Mesenchymal stem cell (in vitro differentiated cells and primary cell): ENCODE results near the gene CDKN2B-AS1.

Source experiments
- DNase-seq: peaks from one replicate; pipeline ENCODE4 v3.0.0-alpha.2; 2013
- H2AFZ ChIP-seq: one replicate; pipeline ENCODE4 v1.6.1; 2013; ENCODE audit warnings: low read depth, mild to moderate bottlenecking, control low read depth, inconsistent platforms, low read length, moderate library complexity
- H2AK5ac ChIP-seq: 2 replicates; pipeline ENCODE4 v1.6.1; 2013; ENCODE audit warnings: low read length, moderate library complexity, mild to moderate bottlenecking, inconsistent platforms; ENCODE audit not compliant: severe bottlenecking
- H2BK120ac ChIP-seq: one replicate; pipeline ENCODE4 v1.6.1; 2013; ENCODE audit warnings: low read depth, mild to moderate bottlenecking, inconsistent platforms, low read length, moderate library complexity
- H2BK12ac ChIP-seq, 2 experiments: one replicate each; pipeline ENCODE4 v1.6.1; 2013; ENCODE audit warnings: inconsistent platforms in 2 of 2, low read length in 2 of 2, mild to moderate bottlenecking in 2 of 2, moderate library complexity in 2 of 2, control low read depth in 1 of 2
- H2BK15ac ChIP-seq: one replicate; pipeline ENCODE4 v1.6.1; 2013; ENCODE audit warnings: mild to moderate bottlenecking, low read depth, inconsistent platforms; ENCODE audit not compliant: poor library complexity, severe bottlenecking
- H2BK5ac ChIP-seq: 2 replicates; pipeline ENCODE4 v1.6.1; 2013; ENCODE audit warnings: low read depth, mild to moderate bottlenecking, low read length, control low read depth, inconsistent platforms; ENCODE audit not compliant: poor library complexity, severe bottlenecking
- H3K14ac ChIP-seq, 2 experiments: one replicate each; pipeline ENCODE4 v1.6.1; 2013; ENCODE audit warnings: inconsistent platforms in 2 of 2, low read length in 2 of 2, control low read depth in 1 of 2, mild to moderate bottlenecking in 1 of 2, moderate library complexity in 1 of 2
- H3K18ac ChIP-seq, 2 experiments: one replicate each; pipeline ENCODE4 v1.6.1; 2013; ENCODE audit warnings: inconsistent platforms in 2 of 2, low read length in 2 of 2, control low read depth in 1 of 2, low read depth in 1 of 2, mild to moderate bottlenecking in 1 of 2
- H3K23ac ChIP-seq, 2 experiments: one replicate each; pipeline ENCODE4 v1.6.1; 2013; ENCODE audit warnings: inconsistent platforms in 2 of 2, low read length in 2 of 2, mild to moderate bottlenecking in 2 of 2, moderate library complexity in 2 of 2, control low read depth in 1 of 2
- H3K27ac ChIP-seq: 2 replicates; pipeline ENCODE4 v1.5.1; 2013; ENCODE audit warnings: mild to moderate bottlenecking, moderate library complexity, low read length, control low read depth, inconsistent platforms; ENCODE audit not compliant: poor library complexity, severe bottlenecking
- H3K27me3 ChIP-seq, 2 experiments: 2 replicates each; pipeline versions ENCODE4 v1.6.1 to v1.7.0; 2013; ENCODE audit warnings: low read length in 2 of 2, mild to moderate bottlenecking in 2 of 2, moderate library complexity in 2 of 2, control low read depth in 1 of 2, inconsistent platforms in 1 of 2; ENCODE audit not compliant: control insufficient read depth in 1 of 2, insufficient read depth in 1 of 2
- H3K36me3 ChIP-seq, 2 experiments: 2 replicates each; pipeline versions ENCODE4 v1.6.1 to v1.7.0; 2013; ENCODE audit warnings: low read length in 2 of 2, control low read depth in 1 of 2, inconsistent platforms in 1 of 2, low read depth in 1 of 2, mild to moderate bottlenecking in 1 of 2; ENCODE audit not compliant: insufficient read depth in 2 of 2, control insufficient read depth in 1 of 2
- H3K4ac ChIP-seq, 2 experiments: one replicate each; pipeline ENCODE4 v1.6.1; 2013; ENCODE audit warnings: inconsistent platforms in 2 of 2, low read length in 2 of 2, mild to moderate bottlenecking in 2 of 2, moderate library complexity in 2 of 2, control low read depth in 1 of 2, low read depth in 1 of 2
- H3K4me1 ChIP-seq: 2 replicates; pipeline ENCODE4 v1.6.1; 2013; ENCODE audit warnings: low read depth, low read length, control low read depth; ENCODE audit not compliant: control insufficient read depth, insufficient read depth
- H3K4me2 ChIP-seq: 2 replicates; pipeline ENCODE4 v1.6.1; 2013; ENCODE audit warnings: low read length, mild to moderate bottlenecking, inconsistent platforms; ENCODE audit not compliant: poor library complexity, severe bottlenecking
- H3K4me3 ChIP-seq, 2 experiments: 2 replicates each; pipeline versions ENCODE4 v1.5.1 to v1.7.0; 2013; ENCODE audit warnings: low read length in 2 of 2, mild to moderate bottlenecking in 2 of 2, control low read depth in 1 of 2, low read depth in 1 of 2; ENCODE audit not compliant: insufficient read depth in 1 of 2
- H3K79me1 ChIP-seq: replicated peaks from 2 replicates; pipeline ENCODE4 v1.6.1; 2013; ENCODE audit warnings: mild to moderate bottlenecking, control low read depth, low read length, inconsistent platforms; ENCODE audit not compliant: poor library complexity, severe bottlenecking
- H3K9ac ChIP-seq: 2 replicates; pipeline ENCODE4 v1.7.0; 2013; ENCODE audit warnings: mild to moderate bottlenecking, low read length, moderate library complexity
- H3K9me3 ChIP-seq: 2 replicates; pipeline ENCODE4 v1.7.0; 2013; ENCODE audit warnings: mild to moderate bottlenecking, low read length; ENCODE audit not compliant: control insufficient read depth
- H4K8ac ChIP-seq: one replicate; pipeline ENCODE4 v1.6.1; 2013; ENCODE audit warnings: inconsistent platforms, mild to moderate bottlenecking, low read length, moderate library complexity
- H4K91ac ChIP-seq: one replicate; pipeline ENCODE4 v1.6.1; 2013; ENCODE audit warnings: mild to moderate bottlenecking, low read length, inconsistent platforms
- WGBS: methylation state at CpG from one replicate; pipeline ENCODE4 v1.1.7; 2013; ENCODE audit warnings: mixed read lengths; 5-methylcytosine and 5-hydroxymethylcytosine counted together

CDKN2B-AS1 gene

GRCh38 chr9:21974722-21975409 lies 19.7 kb upstream of the CDKN2B-AS1 start:
- peak overlapping the region; percentile 24 for H4K8ac ChIP-seq
- H3K4me3 ChIP-seq = peak overlapping the region; percentile 69 to 85
- peak overlapping the region in 1 of 2 experiments; percentile 50 for H3K4ac ChIP-seq
- H2AK5ac ChIP-seq = no peak overlapping the region
- H3K4me2 ChIP-seq = peak overlapping the region; percentile 87
- H3K9me3 ChIP-seq = no peaks in the 10 kb centered on the region
- H3K27me3 ChIP-seq = peaks cover 21 to 99% of the 10 kb centered on the region in 2 experiments
- peak overlapping the region; percentile 50 for H3K27ac ChIP-seq
- no peak overlapping the region for H2BK5ac ChIP-seq
- no peak overlapping the region for H2AFZ ChIP-seq
- WGBS = under 1% methylated on average over 40 of the region's 51 CpGs
- H2BK15ac ChIP-seq = peak overlapping the region; percentile 98
- peaks cover 11% of the 10 kb centered on the region for H3K4me1 ChIP-seq
- peaks cover 6 to 12% of the 10 kb centered on the region in 2 experiments for H3K36me3 ChIP-seq
- peak overlapping the region in 1 of 2 experiments; percentile 3 for H2BK12ac ChIP-seq
- H3K18ac ChIP-seq = peak overlapping the region; percentile 4 to 28
- no peak overlapping the region for H4K91ac ChIP-seq
- peak overlapping the region; percentile 69 to 77 for H3K23ac ChIP-seq
- H3K14ac ChIP-seq = peak overlapping the region; percentile 64 to 75
- H2BK120ac ChIP-seq = no peak overlapping the region
- peaks cover 14% of the 10 kb centered on the region for H3K79me1 ChIP-seq
- DNase-seq = peak; percentile 58
- H3K9ac ChIP-seq = peak overlapping the region; percentile 80

GRCh38 chr9:21976334-21976875 lies 18.2 kb upstream of the CDKN2B-AS1 start:
- no peak overlapping the region for H3K23ac ChIP-seq
- no peak for DNase-seq
- no peaks in the 10 kb centered on the region for H3K36me3 ChIP-seq
- no peak overlapping the region for H3K4me2 ChIP-seq
- no peaks in the 10 kb centered on the region for H3K9me3 ChIP-seq
- no peak overlapping the region for H3K18ac ChIP-seq
- H2AFZ ChIP-seq = no peak overlapping the region
- H2BK5ac ChIP-seq = no peak overlapping the region
- no peak overlapping the region for H3K9ac ChIP-seq
- no peak overlapping the region for H2BK12ac ChIP-seq
- H2BK15ac ChIP-seq = no peak overlapping the region
- no peak overlapping the region for H4K8ac ChIP-seq
- peak overlapping the region in 1 of 2 experiments; percentile 32 for H3K4me3 ChIP-seq
- no peak overlapping the region for H2BK120ac ChIP-seq
- no peak overlapping the region for H3K4ac ChIP-seq
- peaks cover 11 to 85% of the 10 kb centered on the region in 2 experiments for H3K27me3 ChIP-seq
- no peak overlapping the region for H3K14ac ChIP-seq
- H2AK5ac ChIP-seq = no peak overlapping the region
- peaks cover 7% of the 10 kb centered on the region for H3K4me1 ChIP-seq
- peaks cover 3% of the 10 kb centered on the region for H3K79me1 ChIP-seq
- no peak overlapping the region for H4K91ac ChIP-seq
- no peak overlapping the region for H3K27ac ChIP-seq
- 31% methylated on average over 13 of the region's 19 CpGs for WGBS

DNA sequence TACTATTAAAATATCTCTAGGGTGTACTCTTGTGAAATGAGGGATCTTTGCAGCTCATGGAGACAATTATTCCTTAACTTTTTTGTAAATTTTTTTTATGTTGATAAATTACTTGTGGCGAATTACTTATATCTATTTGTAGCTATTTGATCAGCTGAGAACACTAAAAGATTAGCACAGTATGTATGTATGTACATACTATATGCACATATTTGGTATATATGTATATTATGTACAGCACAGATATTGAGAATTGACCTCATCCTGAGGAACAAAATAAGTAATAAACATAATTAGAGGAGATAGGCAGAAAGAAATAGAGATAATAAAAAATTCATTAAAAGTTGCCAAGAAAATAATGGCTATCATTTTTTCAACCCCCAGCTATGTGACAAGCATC lies 12.2 kb upstream of the CDKN2B-AS1 start:
- H2AFZ ChIP-seq = no peak overlapping the region
- no peak overlapping the region for H2AK5ac ChIP-seq
- no peak overlapping the region for H2BK15ac ChIP-seq
- H4K8ac ChIP-seq = no peak overlapping the region
- no peaks in the 10 kb centered on the region for H3K9me3 ChIP-seq
- DNase-seq = no peak
- no peak overlapping the region for H2BK12ac ChIP-seq
- no peak overlapping the region for H3K27ac ChIP-seq
- H3K14ac ChIP-seq = no peak overlapping the region
- no peak overlapping the region for H3K18ac ChIP-seq
- H3K9ac ChIP-seq = no peak overlapping the region
- no peaks in the 10 kb centered on the region for H3K36me3 ChIP-seq
- no peak overlapping the region for H2BK120ac ChIP-seq
- peaks cover 5% of the 10 kb centered on the region for H3K79me1 ChIP-seq
- no peak overlapping the region for H3K4ac ChIP-seq
- WGBS = no CpG with 5 or more reads among the region's 1 CpG
- H4K91ac ChIP-seq = no peak overlapping the region
- no peak overlapping the region for H3K4me3 ChIP-seq
- H3K4me1 ChIP-seq = no peaks in the 10 kb centered on the region
- no peak overlapping the region for H2BK5ac ChIP-seq
- no peak overlapping the region for H3K4me2 ChIP-seq
- no peak overlapping the region for H3K23ac ChIP-seq
- peaks cover 1 to 25% of the 10 kb centered on the region in 2 experiments for H3K27me3 ChIP-seq

- Histone ChIP-seq H2BK5ac (no peak overlapping the region), H3K9ac (no peak overlapping the region), H3K4me2 (no peak overlapping the region), H3K27me3 (peaks cover 0 to 19% of the 10 kb centered on the region in 2 experiments), H3K9me3 (no peaks in the 10 kb centered on the region), H2BK120ac (no peak overlapping the region), H3K18ac (no peak overlapping the region), H3K79me1 (peaks cover 5% of the 10 kb centered on the region), H3K4me3 (no peak overlapping the region), H4K8ac (no peak overlapping the region), H3K4ac (no peak overlapping the region), H3K23ac (no peak overlapping the region), H3K27ac (no peak overlapping the region), H2BK15ac (no peak overlapping the region), H2AK5ac (no peak overlapping the region), H3K14ac (no peak overlapping the region), H3K4me1 (no peaks in the 10 kb centered on the region), H2BK12ac (no peak overlapping the region), H3K36me3 (no peaks in the 10 kb centered on the region), H2AFZ (no peak overlapping the region), H4K91ac (no peak overlapping the region)
- DNase-seq = no peak
- no CpG with 5 or more reads among the region's 1 CpG for WGBS
Observed at GRCh38 chr9:21982861-21983560, 11.6 kb upstream of the CDKN2B-AS1 start.
